ENCODE measurements around the gene NOX3. TPM values are rescaled to one million over a fixed set of nuclear protein-coding genes. Genes with fewer than 3 reads are reported as not detected.

Gene NOX3
- total RNA-seq, 2 experiments from 2014 or later: not detected

DNA sequence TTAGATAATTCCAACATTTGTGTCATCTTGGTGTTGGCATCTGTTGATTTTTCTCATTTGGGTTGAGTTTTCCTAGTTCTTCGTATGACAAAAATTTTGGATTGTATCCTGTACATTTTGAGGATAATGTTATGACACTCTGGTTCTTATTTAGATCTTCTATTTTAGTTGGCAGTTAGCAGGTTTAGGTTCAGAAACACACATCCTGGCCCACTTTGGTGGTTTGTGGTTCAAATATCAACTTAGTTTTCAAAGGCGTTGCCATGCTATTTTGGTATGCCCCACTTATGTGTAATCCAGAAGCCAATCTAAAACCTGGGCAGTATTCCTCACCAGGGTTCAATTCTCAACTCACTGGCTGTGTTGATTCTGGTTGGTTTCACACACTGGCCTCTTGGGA lies 68.2 kb downstream of the NOX3 start:
- Histone ChIP-seq H3K27me3 (ENCODE audit: control insufficient read depth in 1 of 2, insufficient read depth in 2 of 2, low read length in 2 of 2) (no peaks in the 10 kb centered on the region), H3K9me3 (ENCODE audit: control insufficient read depth in 1 of 2, insufficient read depth in 1 of 2, low read length in 2 of 2) (peaks cover 0 to 4% of the 10 kb centered on the region in 2 experiments), H3K36me3 (ENCODE audit: insufficient read depth, low read length) (no peaks in the 10 kb centered on the region), H3K4me3 (ENCODE audit: low read length) (no peak overlapping the region), H3K27ac (ENCODE audit: low read depth in 1 of 2, low read length in 2 of 2) (no peak overlapping the region), H3K4me1 (ENCODE audit: insufficient read depth, low read length) (no peaks in the 10 kb centered on the region)
- no peaks in the 10 kb centered on the region for H3K4me1 Mint-ChIP-seq (ENCODE audit: low read depth)
- H3K36me3 Mint-ChIP-seq (ENCODE audit: low read depth): no peaks in the 10 kb centered on the region
- no peak overlapping the region for H3K4me3 Mint-ChIP-seq
- DNase-seq (no peak), ATAC-seq (ENCODE audit: poor library complexity) (no peak)
- CTCF ChIA-PET: no interaction called here
- intact Hi-C loops (cut with DNase I, micrococcal nuclease): no loop called here
- no peaks in the 10 kb centered on the region for H3K27me3 Mint-ChIP-seq
- POLR2A ChIA-PET: no interaction called here
- H3K9me3 Mint-ChIP-seq: peaks cover 4% of the 10 kb centered on the region
- TF ChIP-seq, protein P1, sequence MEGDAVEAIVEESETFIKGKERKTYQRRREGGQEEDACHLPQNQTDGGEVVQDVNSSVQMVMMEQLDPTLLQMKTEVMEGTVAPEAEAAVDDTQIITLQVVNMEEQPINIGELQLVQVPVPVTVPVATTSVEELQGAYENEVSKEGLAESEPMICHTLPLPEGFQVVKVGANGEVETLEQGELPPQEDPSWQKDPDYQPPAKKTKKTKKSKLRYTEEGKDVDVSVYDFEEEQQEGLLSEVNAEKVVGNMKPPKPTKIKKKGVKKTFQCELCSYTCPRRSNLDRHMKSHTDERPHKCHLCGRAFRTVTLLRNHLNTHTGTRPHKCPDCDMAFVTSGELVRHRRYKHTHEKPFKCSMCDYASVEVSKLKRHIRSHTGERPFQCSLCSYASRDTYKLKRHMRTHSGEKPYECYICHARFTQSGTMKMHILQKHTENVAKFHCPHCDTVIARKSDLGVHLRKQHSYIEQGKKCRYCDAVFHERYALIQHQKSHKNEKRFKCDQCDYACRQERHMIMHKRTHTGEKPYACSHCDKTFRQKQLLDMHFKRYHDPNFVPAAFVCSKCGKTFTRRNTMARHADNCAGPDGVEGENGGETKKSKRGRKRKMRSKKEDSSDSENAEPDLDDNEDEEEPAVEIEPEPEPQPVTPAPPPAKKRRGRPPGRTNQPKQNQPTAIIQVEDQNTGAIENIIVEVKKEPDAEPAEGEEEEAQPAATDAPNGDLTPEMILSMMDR (IDR thresholded peaks at IDR 0.05): no peak
- no peak overlapping the region for H3K27ac Mint-ChIP-seq

DNA sequence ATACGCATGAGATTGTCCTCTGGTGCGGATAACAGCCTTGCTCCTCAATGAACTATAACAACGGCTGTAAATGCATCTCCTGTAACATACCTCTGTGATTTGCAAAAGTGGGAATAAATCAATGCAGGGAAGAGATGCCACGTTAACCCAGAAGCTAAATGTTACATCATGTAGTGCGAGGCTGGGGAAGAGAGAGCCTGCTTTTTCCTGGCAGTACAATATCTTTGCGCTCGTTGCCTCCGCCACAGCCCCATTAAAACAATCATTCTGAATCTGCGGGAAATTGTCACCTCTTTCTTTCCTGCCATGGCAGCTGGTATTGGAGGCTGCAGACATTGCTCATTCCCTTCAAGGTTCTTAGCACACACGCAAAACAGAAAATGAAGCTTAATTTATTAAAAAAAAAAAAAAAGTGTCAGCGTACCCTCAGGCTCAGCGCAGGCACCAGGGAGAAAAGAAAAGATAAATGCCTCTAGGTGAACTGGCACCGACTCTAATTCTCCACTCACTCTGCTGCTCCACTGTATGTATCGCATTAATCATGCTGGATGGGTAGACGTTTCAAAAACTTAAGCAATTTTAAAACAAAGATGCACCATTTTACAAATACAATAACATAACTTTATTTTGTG lies 71.2 kb downstream of the NOX3 start:
- no peaks in the 10 kb centered on the region for H3K36me3 Mint-ChIP-seq (ENCODE audit: low read depth)
- H3K4me1 Mint-ChIP-seq (ENCODE audit: low read depth): no peaks in the 10 kb centered on the region
- H3K9me3 Mint-ChIP-seq: peaks cover 4% of the 10 kb centered on the region
- ChIA-PET CTCF (no interaction called here), POLR2A (no interaction called here)
- Histone ChIP-seq H3K4me1 (ENCODE audit: insufficient read depth, low read length) (no peaks in the 10 kb centered on the region), H3K4me3 (ENCODE audit: low read length) (no peak overlapping the region), H3K27me3 (ENCODE audit: control insufficient read depth in 1 of 2, insufficient read depth in 2 of 2, low read length in 2 of 2) (no peaks in the 10 kb centered on the region), H3K27ac (ENCODE audit: low read depth in 1 of 2, low read length in 2 of 2) (no peak overlapping the region), H3K9me3 (ENCODE audit: control insufficient read depth in 1 of 2, insufficient read depth in 1 of 2, low read length in 2 of 2) (peaks cover 0 to 4% of the 10 kb centered on the region in 2 experiments), H3K36me3 (ENCODE audit: insufficient read depth, low read length) (no peaks in the 10 kb centered on the region)
- no peaks in the 10 kb centered on the region for H3K27me3 Mint-ChIP-seq
- no peak overlapping the region for H3K4me3 Mint-ChIP-seq
- intact Hi-C loops (cut with DNase I, micrococcal nuclease): no loop called here
- TF ChIP-seq, protein P1 (IDR thresholded peaks at IDR 0.05): no peak
- ATAC-seq (ENCODE audit: poor library complexity) (no peak), DNase-seq (no peak)
- no peak overlapping the region for H3K27ac Mint-ChIP-seq

DNA sequence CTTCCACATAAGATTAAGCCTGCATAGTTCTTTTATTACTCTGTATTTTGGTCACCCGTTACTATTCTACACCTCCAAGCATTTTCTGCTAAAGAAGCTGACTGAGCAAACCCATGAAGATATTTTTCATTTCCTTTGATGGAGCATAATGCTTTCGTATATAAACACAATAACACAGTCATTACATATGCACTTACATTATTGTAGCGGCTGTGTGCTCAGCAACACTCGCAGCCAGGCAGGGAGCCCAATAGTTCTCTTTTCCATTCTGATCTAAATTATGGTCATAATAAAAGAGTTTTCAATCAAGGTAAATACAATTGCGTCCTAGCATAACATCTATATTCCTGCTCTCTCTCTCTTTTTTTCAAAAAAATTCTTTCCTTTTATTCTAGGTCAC lies 71.7 kb downstream of the NOX3 start:
- DNase-seq (no peak), ATAC-seq (ENCODE audit: poor library complexity) (no peak)
- H3K36me3 ChIP-seq (ENCODE audit: insufficient read depth, low read length): no peaks in the 10 kb centered on the region
- H3K4me3 Mint-ChIP-seq: no peak overlapping the region
- H3K9me3 Mint-ChIP-seq: peaks cover 4% of the 10 kb centered on the region
- H3K9me3 ChIP-seq (ENCODE audit: control insufficient read depth in 1 of 2, insufficient read depth in 1 of 2, low read length in 2 of 2): peaks cover 0 to 4% of the 10 kb centered on the region in 2 experiments
- H3K36me3 Mint-ChIP-seq (ENCODE audit: low read depth): no peaks in the 10 kb centered on the region
- H3K27ac ChIP-seq (ENCODE audit: low read depth in 1 of 2, low read length in 2 of 2): no peak overlapping the region
- no peaks in the 10 kb centered on the region for H3K27me3 ChIP-seq (ENCODE audit: control insufficient read depth in 1 of 2, insufficient read depth in 2 of 2, low read length in 2 of 2)
- H3K4me1 Mint-ChIP-seq (ENCODE audit: low read depth): no peaks in the 10 kb centered on the region
- no peaks in the 10 kb centered on the region for H3K27me3 Mint-ChIP-seq
- ChIA-PET CTCF (no interaction called here), POLR2A (no interaction called here)
- H3K4me3 ChIP-seq (ENCODE audit: low read length): no peak overlapping the region
- intact Hi-C loops (cut with DNase I, micrococcal nuclease): no loop called here
- TF ChIP-seq, protein P1 (IDR thresholded peaks at IDR 0.05): no peak
- no peaks in the 10 kb centered on the region for H3K4me1 ChIP-seq (ENCODE audit: insufficient read depth, low read length)
- no peak overlapping the region for H3K27ac Mint-ChIP-seq

Measured in CD4-positive, alpha-beta T cell (primary cell).